B cell (primary cell): ENCODE measurements around the gene SKOR1. TPM values are rescaled to one million over a fixed set of nuclear protein-coding genes. Genes with fewer than 3 reads are reported as not detected.
A peak's percentile ranks its signal among the peaks of the same experiment; 100 is the strongest.

Source experiments
- ATAC-seq: fragments of 200-7000 bp; cut with Tn5 transposase; one replicate; pipeline ENCODE4 v1.10.0; 2021; ENCODE audit warnings: low read depth, mild to moderate bottlenecking, moderate number of reproducible peaks, moderate library complexity
- CTCF ChIA-PET: fragments of 350-600 bp; sonication (Branson Sonifier 250); formaldehyde crosslinking; loops from one replicate; lab custom pipeline; 2021; ENCODE audit warnings: antibody characterized with exemption, inconsistent platforms; lab: Charles Lee
- POLR2A ChIA-PET: fragments of 350-600 bp; sonication (Branson Sonifier 250); formaldehyde crosslinking; loops from one replicate; lab custom pipeline; 2021; ENCODE audit warnings: antibody characterized with exemption; lab: Charles Lee
- DNase-seq: peaks from one replicate; pipeline ENCODE4 v3.0.0; 2013
- H2AFZ ChIP-seq: 2 replicates; pipeline ENCODE4 v1.6.1; 2012; ENCODE audit warnings: mild to moderate bottlenecking, low read depth, low read length; ENCODE audit not compliant: insufficient read depth, poor library complexity, severe bottlenecking
- H3K27ac ChIP-seq, 2 donors: 1 replicate in 1 of 2; 2 replicates in 1 of 2; pipeline ENCODE4 v1.5.1; 2012 to 2013; ENCODE audit warnings: low read length in 2 of 2, mild to moderate bottlenecking in 2 of 2, moderate library complexity in 1 of 2
- H3K27me3 ChIP-seq, 4 experiments: fragments of 200-600 bp in 1 of 4; sonication (generic) in 1 of 4; replicated peaks in 1 of 4; 1 replicate in 2 of 4; 2 replicates in 2 of 4; pipeline versions ENCODE4 v1.6.1 to v1.7.0; 2013 to 2016; ENCODE audit warnings: low read length in 3 of 4, mild to moderate bottlenecking in 2 of 4, mixed read lengths in 1 of 4, moderate library complexity in 1 of 4; ENCODE audit not compliant: insufficient read depth in 4 of 4, control insufficient read depth in 3 of 4; ENCODE audit errors: control extremely low read depth in 1 of 4
- H3K36me3 ChIP-seq, 2 experiments: replicated peaks in 1 of 2; 1 replicate in 1 of 2; 2 replicates in 1 of 2; pipeline versions ENCODE4 v1.6.1 to v1.7.1; 2013; ENCODE audit warnings: low read length in 1 of 2; ENCODE audit not compliant: insufficient read depth in 2 of 2, control insufficient read depth in 1 of 2; ENCODE audit errors: control extremely low read depth in 1 of 2, extremely low read depth in 1 of 2
- H3K4me1 ChIP-seq, 2 donors: fragments of 200-600 bp in 1 of 2; sonication (generic) in 1 of 2; 1 replicate in 1 of 2; 2 replicates in 1 of 2; pipeline versions ENCODE4 v1.5.1 to v1.6.1; 2013 to 2017; ENCODE audit warnings: low read length in 2 of 2; ENCODE audit not compliant: control insufficient read depth in 2 of 2, insufficient read depth in 2 of 2
- H3K4me2 ChIP-seq: replicated peaks from 2 replicates; pipeline ENCODE3; 2012; ENCODE audit warnings: mild to moderate bottlenecking, low read depth, low read length; ENCODE audit not compliant: poor library complexity, severe bottlenecking
- H3K4me3 ChIP-seq, 5 experiments: fragments of 200-600 bp in 1 of 5; sonication (generic) in 1 of 5; 1 replicate in 3 of 5; 2 replicates in 2 of 5; pipeline versions ENCODE4 v1.5.1 to v1.7.0; 2011 to 2016; ENCODE audit warnings: low read length in 4 of 5, mild to moderate bottlenecking in 4 of 5, low read depth in 2 of 5, control low read depth in 1 of 5, moderate library complexity in 1 of 5; ENCODE audit not compliant: insufficient read depth in 1 of 5; ENCODE audit errors: control extremely low read depth in 1 of 5, extremely low read depth in 1 of 5
- H3K79me2 ChIP-seq: fragments of 200-600 bp; sonication (generic); one replicate; pipeline ENCODE4 v1.6.0; 2016; ENCODE audit warnings: low read length; ENCODE audit not compliant: control insufficient read depth, insufficient read depth
- H3K9ac ChIP-seq: fragments of 200-600 bp; sonication (generic); 2 replicates; pipeline ENCODE4 v1.6.1; 2017; ENCODE audit warnings: mild to moderate bottlenecking, low read length, moderate library complexity
- H3K9me3 ChIP-seq, 3 donors: one replicate each; pipeline versions ENCODE4 v1.6.1 to v1.7.1; 2013; ENCODE audit warnings: low read length in 2 of 3; ENCODE audit not compliant: control insufficient read depth in 2 of 3, insufficient read depth in 1 of 3; ENCODE audit errors: control extremely low read depth in 1 of 3
- H4K20me1 ChIP-seq: 2 replicates; pipeline ENCODE4 v1.6.0; 2012; ENCODE audit warnings: mild to moderate bottlenecking, low read length; ENCODE audit not compliant: insufficient read depth, control insufficient read depth, poor library complexity, severe bottlenecking
- H3K27ac Mint-ChIP-seq: one replicate; pipeline ENCODE4 v1.8.0; 2021; ENCODE audit warnings: mixed read lengths
- H3K27me3 Mint-ChIP-seq: one replicate; pipeline ENCODE4 v1.8.0; 2021; ENCODE audit warnings: mixed read lengths
- H3K4me1 Mint-ChIP-seq: one replicate; pipeline ENCODE4 v1.8.0; 2021; ENCODE audit warnings: mixed read lengths
- H3K4me3 Mint-ChIP-seq: one replicate; pipeline ENCODE4 v1.8.0; 2021; ENCODE audit warnings: mixed read lengths
- H3K9me3 Mint-ChIP-seq: one replicate; pipeline ENCODE4 v1.8.0; 2022; ENCODE audit warnings: mixed read lengths; ENCODE audit not compliant: insufficient read depth
- EZH2 ChIP-seq: IDR thresholded peaks from 2 replicates; pipeline ENCODE4 v1.6.1; 2012; ENCODE audit warnings: borderline replicate concordance, low read depth, mild to moderate bottlenecking, moderate library complexity, low read length; ENCODE audit not compliant: insufficient read depth, poor library complexity, severe bottlenecking
- WGBS: methylation state at CpG from one replicate; pipeline ENCODE4 v1.1.5; 2013; ENCODE audit warnings: missing lambda C conversion rate; ENCODE audit not compliant: insufficient coverage; 5-methylcytosine and 5-hydroxymethylcytosine counted together
- intact Hi-C: fragments of 100-400 bp; cut with micrococcal nuclease; formaldehyde crosslinking; loops from one replicate; pipeline ENCODE4 v1.10.0; 2022
- polyA plus RNA-seq: library from polyadenylated mRNA; depleted of rRNA; stranded (reverse); fragments of >200 nt; gene quantifications from 2 replicates; pipeline ENCODE4 v1.2.3, GENCODE V29; 2012
- total RNA-seq, 2 donors: library from RNA; stranded (reverse); fragments of 120-200 nt in 1 of 2; gene quantifications; 1 replicate in 1 of 2; 2 replicates in 1 of 2; pipeline versions ENCODE4 v1.2.3 to v1.2.4, GENCODE V29; 2013 to 2022
- TF ChIP-seq, protein P1 (sequence below): fragments of 200-600 bp; IDR thresholded peaks from one replicate; pipeline ENCODE4 v1.8.0; 2022; ENCODE audit warnings: antibody characterized with exemption, mild to moderate bottlenecking

The SKOR1 gene
- total and polyA plus RNA-seq, 2 donors (not counting 1 experiment from before 2014, with no cell fraction given) = 0.37 to 0.67 TPM

- H3K27ac Mint-ChIP-seq = peak overlapping the region; percentile 6
- no peak for TF ChIP-seq EZH2
- TF ChIP-seq, protein P1, sequence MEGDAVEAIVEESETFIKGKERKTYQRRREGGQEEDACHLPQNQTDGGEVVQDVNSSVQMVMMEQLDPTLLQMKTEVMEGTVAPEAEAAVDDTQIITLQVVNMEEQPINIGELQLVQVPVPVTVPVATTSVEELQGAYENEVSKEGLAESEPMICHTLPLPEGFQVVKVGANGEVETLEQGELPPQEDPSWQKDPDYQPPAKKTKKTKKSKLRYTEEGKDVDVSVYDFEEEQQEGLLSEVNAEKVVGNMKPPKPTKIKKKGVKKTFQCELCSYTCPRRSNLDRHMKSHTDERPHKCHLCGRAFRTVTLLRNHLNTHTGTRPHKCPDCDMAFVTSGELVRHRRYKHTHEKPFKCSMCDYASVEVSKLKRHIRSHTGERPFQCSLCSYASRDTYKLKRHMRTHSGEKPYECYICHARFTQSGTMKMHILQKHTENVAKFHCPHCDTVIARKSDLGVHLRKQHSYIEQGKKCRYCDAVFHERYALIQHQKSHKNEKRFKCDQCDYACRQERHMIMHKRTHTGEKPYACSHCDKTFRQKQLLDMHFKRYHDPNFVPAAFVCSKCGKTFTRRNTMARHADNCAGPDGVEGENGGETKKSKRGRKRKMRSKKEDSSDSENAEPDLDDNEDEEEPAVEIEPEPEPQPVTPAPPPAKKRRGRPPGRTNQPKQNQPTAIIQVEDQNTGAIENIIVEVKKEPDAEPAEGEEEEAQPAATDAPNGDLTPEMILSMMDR = no peak
- intact Hi-C loops = loop anchor here (5.0 kb wide), 2 partner anchors 332 to 967 kb away; no protein-coding TSS in a partner anchor
- Histone ChIP-seq H3K9me3 (peaks cover 0 to 48% (median 0%) of the 10 kb centered on the region in 3 donors), H3K9ac (peak overlapping the region; percentile 65), H4K20me1 (peaks cover 4% of the 10 kb centered on the region), H3K79me2 (no peaks in the 10 kb centered on the region), H3K4me1 (peaks cover 56 to 58% of the 10 kb centered on the region in 2 donors), H3K4me2 (peak overlapping the region; percentile 89), H3K27me3 (peaks cover 4 to 81% (median 52%) of the 10 kb centered on the region in 4 experiments), H3K27ac (no peak overlapping the region), H3K36me3 (no peaks in the 10 kb centered on the region), H3K4me3 (peak overlapping the region in 4 of 5 experiments; percentile 32 to 74 (median 53)), H2AFZ (peak overlapping the region; percentile 64)
- ATAC-seq = no peak
- ChIA-PET POLR2A (interaction anchor here (1.9 to 2.5 kb wide), 2 partner anchors 10 to 51 kb away, joined by 7 to 22 read pairs; partner anchors contain the start of gene SKOR1), CTCF (interaction anchor here (1.2 to 5.7 kb wide), 9 partner anchors 9 to 377 kb away, joined by 3 to 177 read pairs (median 9); no protein-coding TSS in a partner anchor)
- H3K4me3 Mint-ChIP-seq = peak overlapping the region; percentile 88
- WGBS = 2% methylated on average over 59 of the region's 59 CpGs
- peak; percentile 66 for DNase-seq
- H3K9me3 Mint-ChIP-seq = no peaks in the 10 kb centered on the region
- H3K4me1 Mint-ChIP-seq = peaks cover 64% of the 10 kb centered on the region
- H3K27me3 Mint-ChIP-seq = peaks cover 55% of the 10 kb centered on the region
Measured at GRCh38 chr15:67834581-67835296, 9.4 kb downstream of the SKOR1 start.
